SK-N-MC (cell line): ENCODE measurements around the gene GLS.

Experiments
- EZH2 ChIP-seq: fragments of 200-600 bp; sonication (generic); IDR thresholded peaks from one replicate; pipeline ENCODE4 v1.6.1; 2017; ENCODE audit warnings: antibody characterized with exemption
- FOXP2 ChIP-seq: optimal IDR thresholded peaks from 2 replicates; pipeline ENCODE3; 2011; ENCODE audit warnings: mild to moderate bottlenecking, moderate library complexity; ENCODE audit not compliant: insufficient read depth; ENCODE audit errors: extremely low read length, control extremely low read depth
- POLR2AphosphoS5 ChIP-seq: IDR thresholded peaks from 2 replicates; pipeline ENCODE4 v1.6.1; 2012; ENCODE audit warnings: mild to moderate bottlenecking, low read depth, low read length, borderline replicate concordance

DNA sequence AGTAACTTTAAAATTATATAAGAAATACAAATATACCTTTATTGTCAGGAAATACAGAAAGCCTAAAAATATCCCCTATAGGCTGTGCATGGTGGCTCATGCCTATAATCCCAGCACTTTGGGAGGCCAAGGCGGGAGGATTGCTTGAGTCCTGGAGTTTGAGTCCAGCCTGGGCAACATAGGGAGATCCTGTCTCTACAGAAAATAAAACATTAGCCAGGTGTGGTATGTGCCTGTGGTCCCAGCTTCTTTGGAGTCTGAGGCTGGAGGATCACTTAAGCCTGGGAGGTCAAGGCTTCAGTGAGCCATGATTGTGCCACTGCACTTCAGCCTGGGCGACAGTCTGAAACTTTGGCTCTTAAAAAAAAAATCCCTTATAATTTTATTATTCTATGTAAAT, 29.1 kb downstream of the GLS start:
- TF ChIP-seq FOXP2 (no peak), EZH2 (no peak), POLR2AphosphoS5 (no peak)
